ENCODE measurements around the gene CNST. TPM values are rescaled to one million over a fixed set of nuclear protein-coding genes. Genes with fewer than 3 reads are reported as not detected.
"Not testable (repeated sequence)": the region's sequence is repeated elsewhere in the genome, so short reads cannot be mapped to it uniquely, and the experiment has no call there.

Gene CNST
- total RNA-seq, 4 donors from 2014 or later: 20.2 to 26.2 (median 24.3) TPM

GRCh38 chr1:246691622-246692495 is 125.6 kb downstream of the CNST start:
- no peak for DNase-seq (ENCODE audit: low spot score in 2 of 2)
- Histone ChIP-seq H3K4me3 (no peak overlapping the region), H3K9me3 (no peaks in the 10 kb centered on the region)

DNA sequence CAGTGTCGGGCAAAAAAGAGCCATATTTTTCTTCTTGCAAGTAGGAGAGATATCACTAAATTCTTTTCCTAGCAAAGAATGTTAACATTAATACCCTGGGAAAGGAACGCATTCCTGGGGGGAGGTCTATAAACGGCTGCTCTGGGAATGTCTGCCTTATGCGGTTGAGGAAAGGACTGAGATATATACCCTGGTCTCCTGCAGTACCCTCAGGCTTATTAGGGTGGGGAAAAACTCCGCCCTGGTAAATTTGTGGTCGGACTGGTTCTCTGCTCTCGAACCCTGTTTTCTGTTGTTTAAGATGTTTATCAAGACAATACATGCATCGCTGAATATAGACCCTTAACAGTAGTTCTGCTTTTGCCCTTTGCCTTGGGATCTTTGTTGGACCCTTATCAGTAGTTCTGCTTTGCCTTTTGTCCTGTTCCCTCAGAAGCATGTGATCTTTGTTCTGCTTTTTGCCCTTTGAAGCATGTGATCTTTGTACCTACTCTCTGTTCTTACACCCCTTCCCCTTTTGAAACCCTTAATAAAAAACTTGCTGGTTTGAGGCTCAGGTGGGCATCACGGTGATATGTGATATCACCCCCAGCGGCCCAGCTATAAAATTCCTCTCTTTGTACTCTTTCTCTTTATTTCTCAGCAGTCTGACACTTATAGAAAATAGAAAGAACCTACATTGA is 128.1 kb downstream of the CNST start:
- 85% methylated on average over 10 of the region's 10 CpGs for WGBS
- peaks cover 22% of the 10 kb centered on the region for H3K4me1 ChIP-seq
- H3K27ac ChIP-seq; H3K27me3 ChIP-seq; H3K4me3 ChIP-seq; H3K36me3 ChIP-seq; DNase-seq (ENCODE audit: low spot score in 2 of 2); H3K9me3 ChIP-seq: not testable (repeated sequence)

More at GRCh38 chr1:246691622-246692495, 125.6 kb downstream of the CNST start:
- WGBS: 64% methylated on average over 15 of the region's 15 CpGs
- H3K36me3 ChIP-seq: no peaks in the 10 kb centered on the region
- H3K4me1 ChIP-seq: peaks cover 17% of the 10 kb centered on the region
- H3K27me3 ChIP-seq: no peaks in the 10 kb centered on the region
- no peak overlapping the region for H3K27ac ChIP-seq
- TF ChIP-seq CTCF (IDR thresholded peaks at IDR 0.05) (no peak), POLR2A (IDR thresholded peaks at IDR 0.05) (no peak), EP300 (IDR thresholded peaks at IDR 0.05) (no peak), POLR2AphosphoS5 (IDR thresholded peaks at IDR 0.05) (no peak)

DNA sequence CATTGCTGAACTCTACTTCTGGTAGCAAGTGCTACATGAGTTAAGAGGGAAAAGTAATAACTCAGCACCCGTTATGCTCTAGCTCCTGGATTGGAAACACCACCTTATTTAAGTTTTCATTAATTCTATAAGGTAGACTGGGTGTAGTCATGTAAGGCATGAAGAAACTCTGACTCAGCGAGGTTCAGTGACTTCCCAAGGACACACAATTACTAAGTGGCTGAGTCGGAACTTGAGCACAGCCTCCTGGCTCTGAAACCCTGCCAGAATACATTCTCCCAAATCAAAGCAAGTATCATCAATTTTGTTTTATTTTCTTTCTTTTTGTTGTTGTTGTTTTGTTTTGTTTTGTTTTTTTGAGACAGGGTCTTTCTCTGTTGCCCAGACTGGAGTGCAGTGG is 128.9 kb downstream of the CNST start:
- TF ChIP-seq POLR2A (IDR thresholded peaks at IDR 0.05): no peak
- TF ChIP-seq EP300 (IDR thresholded peaks at IDR 0.05): no peak
- TF ChIP-seq CTCF (IDR thresholded peaks at IDR 0.05): no peak
- no peak for TF ChIP-seq POLR2AphosphoS5 (IDR thresholded peaks at IDR 0.05)
- no peak overlapping the region for H3K27ac ChIP-seq
- 53% methylated on average over 3 of the region's 3 CpGs for WGBS
- H3K9me3 ChIP-seq: no peaks in the 10 kb centered on the region
- H3K4me3 ChIP-seq: no peak overlapping the region
- H3K27me3 ChIP-seq: no peaks in the 10 kb centered on the region
- H3K4me1 ChIP-seq: peaks cover 15% of the 10 kb centered on the region
- H3K36me3 ChIP-seq: no peaks in the 10 kb centered on the region
- no peak for DNase-seq (ENCODE audit: low spot score in 2 of 2)

GRCh38 chr1:246695666-246696065 is 129.4 kb downstream of the CNST start:
- TF ChIP-seq POLR2A (IDR thresholded peaks at IDR 0.05) (no peak), POLR2AphosphoS5 (IDR thresholded peaks at IDR 0.05) (no peak), CTCF (IDR thresholded peaks at IDR 0.05) (no peak), EP300 (IDR thresholded peaks at IDR 0.05) (no peak)
- peak in 1 of 2 donors; percentile 58 for DNase-seq (ENCODE audit: low spot score in 2 of 2)
- no peak overlapping the region for H3K4me3 ChIP-seq

GRCh38 chr1:246698466-246699094 is 132.3 kb downstream of the CNST start:
- no peak overlapping the region for H3K27ac ChIP-seq
- WGBS: 59% methylated on average over 8 of the region's 8 CpGs

More at GRCh38 chr1:246695666-246696065, 129.4 kb downstream of the CNST start:
- H3K36me3 ChIP-seq: no peaks in the 10 kb centered on the region
- no peaks in the 10 kb centered on the region for H3K27me3 ChIP-seq
- H3K4me1 ChIP-seq: peaks cover 14% of the 10 kb centered on the region
- 98% methylated on average over 5 of the region's 5 CpGs for WGBS
- no peaks in the 10 kb centered on the region for H3K9me3 ChIP-seq
- no peak overlapping the region for H3K27ac ChIP-seq

More at GRCh38 chr1:246698466-246699094, 132.3 kb downstream of the CNST start:
- Histone ChIP-seq H3K36me3 (no peaks in the 10 kb centered on the region), H3K9me3 (no peaks in the 10 kb centered on the region), H3K27me3 (no peaks in the 10 kb centered on the region), H3K4me1 (peaks cover 16% of the 10 kb centered on the region), H3K4me3 (peak overlapping the region; percentile 28)
- DNase-seq (ENCODE audit: low spot score in 2 of 2): peak in 1 of 2 donors; percentile 63
- TF ChIP-seq EP300 (IDR thresholded peaks at IDR 0.05): no peak
- TF ChIP-seq POLR2A (IDR thresholded peaks at IDR 0.05): no peak
- no peak for TF ChIP-seq POLR2AphosphoS5 (IDR thresholded peaks at IDR 0.05)
- no peak for TF ChIP-seq CTCF (IDR thresholded peaks at IDR 0.05)

Measured in suprapubic skin (tissue), 4 donors.